K562 treated with DMSO at 1 percent for 48 hours (cell line): ENCODE results near the gene UBE3A. TPM values are rescaled to one million over a fixed set of nuclear protein-coding genes. Genes with fewer than 3 reads are reported as not detected.

Experiments
- total RNA-seq: library from RNA; unstranded; fragments of 300-600 nt; gene quantifications from 2 replicates; pipeline ENCODE4 v1.2.3, GENCODE V29; 2022; ENCODE audit warnings: low replicate concordance; ENCODE audit errors: extremely low read depth

Gene UBE3A
- not detected in 2 replicates for total RNA-seq

GRCh38 chr15:25438601-25439368, at the start of gene UBE3A:
TSS of gene UBE3A (minus strand) at chr15:25439024. CDS start at chr15:25409107, 29,917 bp downstream.

